Testis (tissue), 3 donors: ENCODE measurements around the gene LRP2. TPM values are rescaled to one million over a fixed set of nuclear protein-coding genes. Genes with fewer than 3 reads are reported as not detected.

Source experiments
- DNase-seq: peaks from one replicate; pipeline ENCODE4 v3.0.0-alpha.2; 2019
- H3K27ac ChIP-seq, 2 donors: fragments of 200-600 bp; sonication (generic); one replicate each; pipeline ENCODE4 v1.5.1; 2019
- H3K27me3 ChIP-seq: fragments of 200-600 bp; sonication (generic); one replicate; pipeline ENCODE4 v1.5.1; 2019
- H3K36me3 ChIP-seq: fragments of 200-600 bp; sonication (generic); one replicate; pipeline ENCODE4 v1.5.1; 2017; ENCODE audit warnings: low read depth; ENCODE audit errors: missing control alignments
- H3K4me1 ChIP-seq: fragments of 200-600 bp; sonication (generic); one replicate; pipeline ENCODE4 v1.5.1; 2019
- H3K4me3 ChIP-seq, 2 donors: fragments of 200-600 bp; sonication (generic); one replicate each; pipeline ENCODE4 v1.5.1; 2017 to 2019
- H3K9me3 ChIP-seq: fragments of 200-600 bp; sonication (generic); one replicate; pipeline ENCODE4 v1.5.1; 2017
- POLR2A ChIP-seq: fragments of 450-650 bp; IDR thresholded peaks from one replicate; pipeline ENCODE4 v1.6.1; 2017; ENCODE audit warnings: antibody characterized with exemption, mild to moderate bottlenecking, moderate library complexity
- WGBS, 2 donors: methylation state at CpG; one replicate each; pipeline ENCODE4 v1.1.5; 2018; 5-methylcytosine and 5-hydroxymethylcytosine counted together
- intact Hi-C: fragments of 100-400 bp; cut with DNase I; formaldehyde crosslinking; loops from one replicate; pipeline ENCODE4 v1.15.1; 2023; ENCODE audit warnings: low total_unique reads
- polyA plus RNA-seq: library from polyadenylated mRNA; stranded (reverse); fragments of 350-450 nt; fragmentation: Illumina TruSeq; extraction: RNeasy Lipid Tissue Mini Kit (QIAGEN cat#74804); gene quantifications from one replicate; pipeline ENCODE4 v1.2.3, GENCODE V29; 2014; ENCODE audit warnings: low read depth, low replicate concordance; ENCODE audit not compliant: insufficient read depth
- total RNA-seq, 2 donors: library from RNA; depleted of rRNA; stranded (reverse); fragments of >200 nt; gene quantifications; one replicate each; pipeline ENCODE4 v1.2.3, GENCODE V29; 2016
- TF ChIP-seq, protein P1 (sequence below), 3 experiments: fragments of 450-650 bp in 2 of 3; fragments of 200-600 bp in 1 of 3; sonication (generic) in 1 of 3; IDR thresholded peaks; one replicate each; pipeline ENCODE4 v1.5.1; 2016 to 2019; ENCODE audit warnings: antibody characterized with exemption in 3 of 3, mild to moderate bottlenecking in 2 of 3, moderate library complexity in 1 of 3

The LRP2 gene
- total and polyA plus RNA-seq, 3 donors from 2014 or later: 3.0 to 9.3 (median 4.1) TPM

DNA sequence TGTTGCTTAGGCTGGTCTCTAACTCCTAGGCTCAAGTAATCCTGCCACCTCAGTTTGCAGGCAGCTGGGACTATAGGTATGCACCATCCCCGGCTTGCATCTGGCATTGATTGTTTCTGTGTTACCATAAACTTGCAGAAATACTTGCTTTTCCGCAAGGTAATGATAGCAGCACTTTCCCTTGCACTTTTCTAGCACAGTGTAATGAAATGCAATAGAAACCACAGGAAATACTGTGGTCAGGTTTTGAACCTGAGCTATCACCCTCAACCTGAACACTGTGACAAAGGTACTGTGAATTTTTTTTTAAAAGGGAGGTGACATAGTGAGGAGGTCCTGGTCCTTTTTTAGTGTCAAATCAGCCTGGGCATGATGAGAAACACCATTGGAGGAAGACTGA, 254.7 kb downstream of the LRP2 start:
- intact Hi-C loops: no loop called here
- Histone ChIP-seq H3K36me3 (no peaks in the 10 kb centered on the region), H3K4me3 (no peak overlapping the region), H3K4me1 (no peaks in the 10 kb centered on the region), H3K27me3 (no peaks in the 10 kb centered on the region), H3K9me3 (no peaks in the 10 kb centered on the region), H3K27ac (no peak overlapping the region)
- no peak for DNase-seq
- TF ChIP-seq POLR2A: no peak
- TF ChIP-seq, protein P1, sequence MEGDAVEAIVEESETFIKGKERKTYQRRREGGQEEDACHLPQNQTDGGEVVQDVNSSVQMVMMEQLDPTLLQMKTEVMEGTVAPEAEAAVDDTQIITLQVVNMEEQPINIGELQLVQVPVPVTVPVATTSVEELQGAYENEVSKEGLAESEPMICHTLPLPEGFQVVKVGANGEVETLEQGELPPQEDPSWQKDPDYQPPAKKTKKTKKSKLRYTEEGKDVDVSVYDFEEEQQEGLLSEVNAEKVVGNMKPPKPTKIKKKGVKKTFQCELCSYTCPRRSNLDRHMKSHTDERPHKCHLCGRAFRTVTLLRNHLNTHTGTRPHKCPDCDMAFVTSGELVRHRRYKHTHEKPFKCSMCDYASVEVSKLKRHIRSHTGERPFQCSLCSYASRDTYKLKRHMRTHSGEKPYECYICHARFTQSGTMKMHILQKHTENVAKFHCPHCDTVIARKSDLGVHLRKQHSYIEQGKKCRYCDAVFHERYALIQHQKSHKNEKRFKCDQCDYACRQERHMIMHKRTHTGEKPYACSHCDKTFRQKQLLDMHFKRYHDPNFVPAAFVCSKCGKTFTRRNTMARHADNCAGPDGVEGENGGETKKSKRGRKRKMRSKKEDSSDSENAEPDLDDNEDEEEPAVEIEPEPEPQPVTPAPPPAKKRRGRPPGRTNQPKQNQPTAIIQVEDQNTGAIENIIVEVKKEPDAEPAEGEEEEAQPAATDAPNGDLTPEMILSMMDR (IDR thresholded peaks at IDR 0.05): no peak
- WGBS, 2 donors: 79 to 90% methylated on average over 2 of the region's 2 CpGs

DNA sequence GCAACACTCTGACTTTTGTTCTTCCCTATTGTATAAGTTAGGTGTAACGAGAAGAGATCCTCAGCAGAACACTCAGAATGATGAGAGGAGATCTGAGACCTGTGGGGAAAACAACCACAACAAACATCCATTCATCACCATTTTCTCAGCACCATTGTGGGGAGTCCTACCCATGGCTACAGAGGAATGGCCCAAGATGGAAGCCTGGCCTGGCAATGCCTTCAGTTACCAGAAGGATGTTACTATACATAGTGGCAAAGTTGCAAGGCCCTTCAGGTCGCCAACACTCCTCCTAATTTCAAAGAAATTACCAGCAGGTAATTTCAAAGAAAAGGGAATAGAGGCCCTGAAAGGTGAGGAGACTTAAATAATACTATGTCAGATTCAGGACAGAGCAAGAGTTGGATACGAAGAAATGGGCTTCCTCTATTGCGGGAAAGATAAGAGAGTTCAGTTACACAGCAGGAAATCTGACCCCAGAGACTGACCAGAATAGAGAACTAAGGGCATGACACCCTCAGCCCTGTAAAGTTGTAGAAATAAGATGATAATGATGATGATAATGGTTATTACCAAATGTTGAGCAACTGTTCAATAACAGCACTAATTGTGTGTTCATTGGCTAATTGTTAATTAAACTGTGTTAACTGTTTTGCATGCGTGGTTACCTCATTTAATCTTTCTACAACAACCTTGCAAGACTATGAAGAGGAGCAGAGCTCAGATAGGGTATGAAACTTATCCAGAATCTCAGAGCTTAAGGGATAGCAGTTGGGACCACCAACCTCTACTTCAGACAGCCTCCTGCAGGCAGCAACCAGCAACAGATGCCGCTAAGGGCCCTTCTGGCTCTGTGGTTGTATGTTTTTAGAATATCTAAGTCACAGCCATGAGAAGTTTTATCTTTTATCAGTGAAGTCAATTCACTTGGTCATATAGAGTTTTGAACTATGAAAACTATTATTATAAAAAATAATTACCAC, 255.5 kb downstream of the LRP2 start:
- Histone ChIP-seq H3K36me3 (no peaks in the 10 kb centered on the region), H3K4me1 (no peaks in the 10 kb centered on the region)
- WGBS, 2 donors: 83 to 89% methylated on average over 6 of the region's 6 CpGs

DNA sequence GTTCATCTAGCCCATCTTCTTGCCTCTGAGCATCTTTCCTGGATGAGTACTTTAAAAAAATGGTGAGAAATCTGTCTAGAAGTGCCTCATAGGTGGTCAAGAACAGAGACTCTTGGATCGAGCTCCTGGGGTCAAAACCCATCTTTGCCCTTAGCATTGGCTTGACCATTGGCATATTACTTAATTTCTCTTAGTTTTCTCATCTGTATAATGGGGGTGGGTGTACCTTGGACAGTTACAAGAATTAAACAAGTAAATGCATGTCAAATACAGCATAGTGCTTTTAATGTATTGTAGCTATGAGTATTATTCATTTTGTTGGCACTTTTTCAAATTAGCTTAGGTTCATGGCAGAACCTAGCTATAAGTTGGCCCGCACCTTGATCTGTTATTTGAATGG, 256.2 kb downstream of the LRP2 start:
- Histone ChIP-seq H3K27me3 (no peaks in the 10 kb centered on the region), H3K4me1 (no peaks in the 10 kb centered on the region), H3K9me3 (no peaks in the 10 kb centered on the region), H3K27ac (no peak overlapping the region), H3K36me3 (no peaks in the 10 kb centered on the region), H3K4me3 (no peak overlapping the region)
- TF ChIP-seq, protein P1 (IDR thresholded peaks at IDR 0.05): no peak
- TF ChIP-seq POLR2A: no peak
- intact Hi-C loops: no loop called here
- DNase-seq: no peak
- WGBS, 2 donors: 96 to 98% methylated on average over 2 of the region's 2 CpGs

More for the DNA sequence above, 255.5 kb downstream of the LRP2 start:
- no peak for DNase-seq
- TF ChIP-seq POLR2A: no peak
- TF ChIP-seq, protein P1 (IDR thresholded peaks at IDR 0.05): no peak
- Histone ChIP-seq H3K27ac (no peak overlapping the region), H3K4me3 (no peak overlapping the region), H3K9me3 (no peaks in the 10 kb centered on the region), H3K27me3 (no peaks in the 10 kb centered on the region)
- intact Hi-C loops: no loop called here

DNA sequence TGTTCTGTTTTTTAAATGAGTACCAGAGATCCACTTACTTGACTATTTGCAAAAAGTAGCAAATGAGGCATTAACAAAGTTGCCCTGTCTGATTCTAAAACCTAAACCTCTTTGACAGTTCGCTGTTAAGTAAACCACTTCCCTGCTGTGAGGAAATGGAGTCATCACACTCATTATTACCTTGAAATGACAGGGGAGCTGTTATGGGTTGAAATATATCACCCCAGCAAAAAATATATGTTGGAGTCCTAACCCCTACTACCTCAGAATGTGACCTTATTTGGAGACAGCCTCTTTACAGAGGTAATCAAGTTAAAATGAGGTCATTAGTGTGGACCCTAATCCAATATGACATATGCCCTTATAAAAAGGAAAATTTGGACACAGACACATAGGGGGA, 256.9 kb downstream of the LRP2 start:
- H3K9me3 ChIP-seq: no peaks in the 10 kb centered on the region
- H3K4me1 ChIP-seq: no peaks in the 10 kb centered on the region
- WGBS, 2 donors: 59 to 76% methylated on average over 1 of the region's 1 CpG
- TF ChIP-seq, protein P1 (IDR thresholded peaks at IDR 0.05): no peak
- TF ChIP-seq POLR2A: no peak
- no peak overlapping the region for H3K27ac ChIP-seq
- intact Hi-C loops: no loop called here
- no peak overlapping the region for H3K4me3 ChIP-seq
- no peak for DNase-seq
- no peaks in the 10 kb centered on the region for H3K27me3 ChIP-seq
- no peaks in the 10 kb centered on the region for H3K36me3 ChIP-seq
